ENCODE results near the gene HTR4. TPM values are rescaled to one million over a fixed set of nuclear protein-coding genes. Genes with fewer than 3 reads are reported as not detected.

The HTR4 gene
- total RNA-seq, 1 experiment from 2014 or later: not detected

GRCh38 chr5:148437249-148437648 is 217.1 kb downstream of the HTR4 start:
- Histone ChIP-seq H3K4me2 (ENCODE audit: low read length) (no peak overlapping the region), H4K20me1 (ENCODE audit: insufficient read depth) (no peaks in the 10 kb centered on the region), H3K36me3 (ENCODE audit: control insufficient read depth in 1 of 2, insufficient read depth in 2 of 2, low read length in 2 of 2) (peaks cover 20 to 25% of the 10 kb centered on the region in 2 experiments), H3K9me2 (ENCODE audit: insufficient read depth) (no peaks in the 10 kb centered on the region), H3K27me3 (ENCODE audit: insufficient read depth, low read length) (no peaks in the 10 kb centered on the region), H3K9ac (ENCODE audit: low read length) (no peak overlapping the region), H3K9me3 (ENCODE audit: control insufficient read depth in 1 of 2, insufficient read depth in 1 of 2, low read depth in 1 of 2, low read length in 2 of 2) (no peaks in the 10 kb centered on the region), H2AFZ (ENCODE audit: low read depth, low read length, poor library complexity, severe bottlenecking) (no peak overlapping the region), H3K4me3 (replicated peaks in 1 of 2; ENCODE audit: low read depth in 1 of 2, low read length in 2 of 2) (no peak overlapping the region), H3K4me1 (ENCODE audit: control insufficient read depth in 1 of 2, insufficient read depth in 2 of 2, low read length in 2 of 2) (no peaks in the 10 kb centered on the region), H3K27ac (ENCODE audit: low read depth, low read length) (no peak overlapping the region), H3K79me2 (ENCODE audit: insufficient read depth, low read length) (no peaks in the 10 kb centered on the region)
- ChIA-PET CTCF (no interaction called here), POLR2A (no interaction called here), RAD21 (ENCODE audit: low non-redundant PET in 1 of 2, low total read pairs in 2 of 2, uncharacterized antibody in 2 of 2, unreplicated experiment in 2 of 2) (no interaction called here)
- DNase-seq (ENCODE audit: low read depth, low spot score) (no peak), ATAC-seq (no peak)
- intact Hi-C loops (cut with micrococcal nuclease): no loop called here
- TF ChIP-seq, protein P1, sequence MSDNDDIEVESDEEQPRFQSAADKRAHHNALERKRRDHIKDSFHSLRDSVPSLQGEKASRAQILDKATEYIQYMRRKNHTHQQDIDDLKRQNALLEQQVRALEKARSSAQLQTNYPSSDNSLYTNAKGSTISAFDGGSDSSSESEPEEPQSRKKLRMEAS (IDR thresholded peaks at IDR 0.05): no peak
- TF ChIP-seq SIN3A (IDR thresholded peaks at IDR 0.05; ENCODE audit: low read depth): no peak
- no peak for TF ChIP-seq POLR2AphosphoS5 (IDR thresholded peaks at IDR 0.05; ENCODE audit: low read depth, low read length)
- no peak for TF ChIP-seq SRF (IDR thresholded peaks at IDR 0.05; ENCODE audit: low read depth)
- no peak for TF ChIP-seq TCF7L2 (IDR thresholded peaks at IDR 0.05; ENCODE audit: borderline replicate concordance, extremely low read depth, insufficient read depth, insufficient read length)
- no peak for TF ChIP-seq CBX3 (IDR thresholded peaks at IDR 0.05; ENCODE audit: low read depth)
- no peak for TF ChIP-seq JUND (IDR thresholded peaks at IDR 0.05)
- no peak for TF ChIP-seq POLR2A (IDR thresholded peaks at IDR 0.05; ENCODE audit: borderline replicate concordance, extremely low read depth, insufficient read depth, insufficient read length)
- TF ChIP-seq EGR1 (IDR thresholded peaks at IDR 0.05; ENCODE audit: low read depth): no peak
- no peak for TF ChIP-seq CEBPB (IDR thresholded peaks at IDR 0.05; ENCODE audit: low read depth)
- no peak for TF ChIP-seq SP1 (IDR thresholded peaks at IDR 0.05; ENCODE audit: low read depth)
- TF ChIP-seq ELF1 (IDR thresholded peaks at IDR 0.05; ENCODE audit: borderline replicate concordance, low read depth): no peak
- TF ChIP-seq FOSL1 (IDR thresholded peaks at IDR 0.05; ENCODE audit: low read depth): no peak
- BruUV-seq (replicated peaks): no TSS peak

- Histone ChIP-seq H3K27ac (ENCODE audit: low read depth, low read length) (no peak overlapping the region), H3K4me1 (ENCODE audit: control insufficient read depth in 1 of 2, insufficient read depth in 2 of 2, low read length in 2 of 2) (no peaks in the 10 kb centered on the region), H3K4me2 (ENCODE audit: low read length) (no peak overlapping the region), H2AFZ (ENCODE audit: low read depth, low read length, poor library complexity, severe bottlenecking) (no peak overlapping the region), H3K36me3 (ENCODE audit: control insufficient read depth in 1 of 2, insufficient read depth in 2 of 2, low read length in 2 of 2) (peaks cover 17 to 21% of the 10 kb centered on the region in 2 experiments), H3K79me2 (ENCODE audit: insufficient read depth, low read length) (no peaks in the 10 kb centered on the region), H3K9me2 (ENCODE audit: insufficient read depth) (no peaks in the 10 kb centered on the region), H4K20me1 (ENCODE audit: insufficient read depth) (no peaks in the 10 kb centered on the region; the same call in 1 of the 2 replicates), H3K9me3 (ENCODE audit: control insufficient read depth in 1 of 2, insufficient read depth in 1 of 2, low read depth in 1 of 2, low read length in 2 of 2) (no peaks in the 10 kb centered on the region), H3K27me3 (ENCODE audit: insufficient read depth, low read length) (no peaks in the 10 kb centered on the region), H3K9ac (ENCODE audit: low read length) (no peak overlapping the region), H3K4me3 (replicated peaks in 1 of 2; ENCODE audit: low read depth in 1 of 2, low read length in 2 of 2) (no peak overlapping the region)
- POLR2A ChIA-PET: no interaction called here
- intact Hi-C loops (cut with micrococcal nuclease): no loop called here
- ATAC-seq (no peak), DNase-seq (ENCODE audit: low read depth, low spot score) (no peak)
- RAD21 ChIA-PET (ENCODE audit: low non-redundant PET in 1 of 2, low total read pairs in 2 of 2, uncharacterized antibody in 2 of 2, unreplicated experiment in 2 of 2): no interaction called here
- no peak for TF ChIP-seq ZFX (IDR thresholded peaks at IDR 0.05)
- TF ChIP-seq, protein P1 (IDR thresholded peaks at IDR 0.05): no peak
- TF ChIP-seq, protein P2, sequence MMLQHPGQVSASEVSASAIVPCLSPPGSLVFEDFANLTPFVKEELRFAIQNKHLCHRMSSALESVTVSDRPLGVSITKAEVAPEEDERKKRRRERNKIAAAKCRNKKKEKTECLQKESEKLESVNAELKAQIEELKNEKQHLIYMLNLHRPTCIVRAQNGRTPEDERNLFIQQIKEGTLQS (IDR thresholded peaks at IDR 0.05): no peak
- no peak for TF ChIP-seq ELF1 (IDR thresholded peaks at IDR 0.05; ENCODE audit: borderline replicate concordance, low read depth)
- no peak for TF ChIP-seq YY1 (IDR thresholded peaks at IDR 0.05; ENCODE audit: extremely low read depth, insufficient replicate concordance, low read depth, low read length)
- TF ChIP-seq SP1 (IDR thresholded peaks at IDR 0.05; ENCODE audit: low read depth): no peak
- TF ChIP-seq EZH2phosphoT487 (IDR thresholded peaks at IDR 0.05; ENCODE audit: borderline replicate concordance): no peak
- no peak for TF ChIP-seq SRF (IDR thresholded peaks at IDR 0.05; ENCODE audit: low read depth)
- TF ChIP-seq TCF7L2 (IDR thresholded peaks at IDR 0.05; ENCODE audit: borderline replicate concordance, extremely low read depth, insufficient read depth, insufficient read length): no peak
- no peak for TF ChIP-seq FOSL1 (IDR thresholded peaks at IDR 0.05; ENCODE audit: low read depth)
- no peak for TF ChIP-seq EGR1 (IDR thresholded peaks at IDR 0.05; ENCODE audit: low read depth)
- TF ChIP-seq POLR2AphosphoS5 (IDR thresholded peaks at IDR 0.05; ENCODE audit: low read depth, low read length): no peak
- no peak for TF ChIP-seq CBX3 (IDR thresholded peaks at IDR 0.05; ENCODE audit: low read depth)
- no peak for TF ChIP-seq ZBTB33 (IDR thresholded peaks at IDR 0.05; ENCODE audit: extremely low read depth, insufficient replicate concordance, low read length)
- no peak for TF ChIP-seq JUND (IDR thresholded peaks at IDR 0.05)
- no peak for TF ChIP-seq CEBPB (IDR thresholded peaks at IDR 0.05; ENCODE audit: low read depth)
- no TSS peak for BruUV-seq (replicated peaks)
- CTCF ChIA-PET: no interaction called here
Measured at GRCh38 chr5:148436029-148436428, 218.3 kb downstream of the HTR4 start.
